H7 (cell line): ENCODE results near the gene DGKG. TPM values are rescaled to one million over a fixed set of nuclear protein-coding genes. Genes with fewer than 3 reads are reported as not detected.

Source experiments
- DNase-seq: peaks from one replicate; pipeline ENCODE4 v3.0.0; 2012
- H3K27me3 ChIP-seq: 2 replicates; pipeline ENCODE4 v1.6.0; 2011; ENCODE audit warnings: mild to moderate bottlenecking, low read length; ENCODE audit not compliant: control insufficient read depth, insufficient read depth
- H3K36me3 ChIP-seq: replicated peaks from 2 replicates; pipeline ENCODE4 v1.5.1; 2011; ENCODE audit warnings: low read length; ENCODE audit not compliant: control insufficient read depth, insufficient read depth
- H3K4me3 ChIP-seq: 2 replicates; pipeline ENCODE4 v1.5.1; 2011; ENCODE audit warnings: low read depth, mild to moderate bottlenecking, control low read depth, low read length, moderate library complexity; ENCODE audit not compliant: insufficient read depth
- total RNA-seq: library from RNA; depleted of rRNA; stranded (reverse); fragments of >200 nt; shearing (Covaris generic); gene quantifications from 2 replicates; pipeline ENCODE4 v1.2.3, GENCODE V29; 2014

DGKG gene
- total RNA-seq, 1 experiment from 2014 or later = 0.52 TPM

DNA sequence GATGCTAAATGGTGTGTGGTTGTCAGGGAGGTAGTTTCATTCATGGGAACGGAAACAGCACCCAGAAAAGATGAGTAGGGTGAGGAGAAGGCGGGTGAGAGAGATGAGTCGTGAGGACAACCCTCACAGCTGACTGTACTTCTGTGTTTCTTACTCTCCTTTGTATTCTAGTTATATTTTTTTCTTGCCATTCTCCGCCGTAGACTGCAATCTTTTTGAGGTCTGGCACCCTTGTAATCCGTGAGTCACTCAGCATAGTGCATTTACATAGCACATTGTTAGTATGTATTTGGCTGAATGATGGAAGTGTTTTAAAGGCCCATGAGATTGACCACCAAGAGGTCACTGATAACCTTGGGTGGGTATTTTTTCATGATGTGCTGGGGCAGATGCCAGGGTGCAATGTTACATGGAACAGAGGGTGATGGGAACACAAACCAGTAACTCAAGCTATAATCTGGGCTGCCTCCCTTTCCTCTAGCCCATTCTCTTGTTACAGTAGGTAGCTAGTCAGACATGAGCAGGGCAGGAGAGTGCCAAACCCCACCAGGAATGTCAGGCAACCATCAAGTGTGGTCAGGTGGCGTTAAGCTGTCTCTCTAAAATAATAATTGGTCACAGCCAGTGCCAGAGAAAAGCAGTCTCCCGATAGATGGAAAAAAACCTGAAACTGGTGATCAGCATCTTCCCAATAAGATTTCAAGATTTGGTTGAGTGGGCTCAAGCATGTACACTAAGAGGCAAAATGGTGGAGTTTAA, 18.8 kb upstream of the DGKG start:
- no peak for DNase-seq
- H3K4me3 ChIP-seq = no peak overlapping the region
- H3K27me3 ChIP-seq = no peaks in the 10 kb centered on the region; the same call in 1 of the 2 replicates
- no peaks in the 10 kb centered on the region for H3K36me3 ChIP-seq

- H3K36me3 ChIP-seq = no peaks in the 10 kb centered on the region
- no peak overlapping the region for H3K4me3 ChIP-seq
- H3K27me3 ChIP-seq = no peaks in the 10 kb centered on the region; the same call in 1 of the 2 replicates
- DNase-seq = no peak
Observed at GRCh38 chr3:186375443-186375842, 13.4 kb upstream of the DGKG start.

- DNase-seq = no peak
- H3K27me3 ChIP-seq = no peaks in the 10 kb centered on the region; the same call in 1 of the 2 replicates
- no peaks in the 10 kb centered on the region for H3K36me3 ChIP-seq
- no peak overlapping the region for H3K4me3 ChIP-seq
Observed at GRCh38 chr3:186374376-186374775, 12.3 kb upstream of the DGKG start.

GRCh38 chr3:186369217-186369616, 7.2 kb upstream of the DGKG start:
- Histone ChIP-seq H3K27me3 (peaks cover 4% of the 10 kb centered on the region), H3K36me3 (no peaks in the 10 kb centered on the region), H3K4me3 (no peak overlapping the region)
- no peak for DNase-seq

- no peaks in the 10 kb centered on the region for H3K36me3 ChIP-seq
- no peak for DNase-seq
- peaks cover 9% of the 10 kb centered on the region for H3K27me3 ChIP-seq
- no peak overlapping the region for H3K4me3 ChIP-seq
Observed at GRCh38 chr3:186368717-186369116, 6.7 kb upstream of the DGKG start.

GRCh38 chr3:186368176-186368575, 6.1 kb upstream of the DGKG start:
- Histone ChIP-seq H3K27me3 (peaks cover 14% of the 10 kb centered on the region), H3K36me3 (no peaks in the 10 kb centered on the region), H3K4me3 (no peak overlapping the region)
- DNase-seq = no peak

- Histone ChIP-seq H3K4me3 (no peak overlapping the region), H3K36me3 (no peaks in the 10 kb centered on the region), H3K27me3 (peaks cover 20% of the 10 kb centered on the region)
- DNase-seq = no peak
Observed at GRCh38 chr3:186367631-186368030, 5.6 kb upstream of the DGKG start.

DNA sequence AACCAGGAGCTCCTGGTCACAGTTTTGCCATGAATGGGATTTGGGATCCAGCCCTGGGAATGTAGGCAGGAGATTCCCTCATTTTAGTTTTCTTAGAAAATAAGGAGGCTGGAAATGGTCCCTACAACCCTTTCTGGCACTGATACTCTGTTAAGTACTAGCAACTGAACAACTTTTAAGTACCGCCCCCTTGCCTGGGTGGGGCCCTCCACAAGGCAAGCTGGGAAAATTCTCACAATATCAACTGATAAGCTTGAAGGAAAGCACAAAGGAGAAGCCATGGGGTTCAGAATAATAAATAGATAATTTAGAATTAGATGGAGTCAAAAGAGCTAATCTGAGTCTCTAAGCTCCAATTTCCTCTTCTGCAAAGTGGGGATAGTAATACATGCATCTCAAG, 4.2 kb upstream of the DGKG start:
- Histone ChIP-seq H3K36me3 (no peaks in the 10 kb centered on the region), H3K27me3 (peaks cover 34% of the 10 kb centered on the region), H3K4me3 (no peak overlapping the region)

DNA sequence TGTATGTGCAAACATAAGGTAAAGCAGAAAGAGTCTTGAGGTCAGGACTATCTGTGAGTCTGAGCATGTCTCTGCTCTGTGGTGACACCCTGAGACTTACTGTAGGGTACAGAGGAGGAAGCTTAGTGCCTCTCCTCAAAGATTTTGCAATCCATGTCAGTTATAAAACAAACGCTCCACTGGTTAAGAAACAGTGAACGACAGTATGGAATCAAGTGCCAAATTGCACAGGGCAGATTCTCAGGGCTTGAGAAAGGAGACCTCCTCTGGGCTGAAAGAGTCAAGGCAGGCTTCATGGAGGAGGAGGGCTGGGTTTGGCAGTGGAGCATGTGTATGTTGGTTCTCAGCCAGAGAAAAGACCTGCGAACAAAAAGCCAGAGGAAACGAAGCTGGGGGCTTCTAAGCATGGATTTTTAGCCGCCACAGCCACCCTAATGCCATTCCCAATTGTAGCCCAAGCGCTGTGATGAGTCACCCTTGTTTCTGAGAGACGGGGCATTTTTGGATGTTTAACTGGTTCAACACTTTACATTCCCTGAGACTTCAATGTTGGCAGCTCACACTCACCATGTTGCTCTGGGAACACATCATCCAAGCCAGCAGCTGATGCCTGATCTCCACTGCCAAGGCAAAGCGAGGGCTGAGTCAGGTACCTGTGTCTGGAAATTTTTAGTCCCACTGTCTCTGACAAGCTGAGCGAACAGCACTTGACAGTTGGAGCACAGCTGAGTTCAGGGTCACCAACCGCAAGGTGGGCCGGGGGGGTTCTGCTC, 3.4 kb upstream of the DGKG start:
- DNase-seq = no peak
- Histone ChIP-seq H3K27me3 (peaks cover 42% of the 10 kb centered on the region), H3K36me3 (no peaks in the 10 kb centered on the region), H3K4me3 (no peak overlapping the region)

More for the DNA sequence above, 4.2 kb upstream of the DGKG start:
- no peak for DNase-seq

DNA sequence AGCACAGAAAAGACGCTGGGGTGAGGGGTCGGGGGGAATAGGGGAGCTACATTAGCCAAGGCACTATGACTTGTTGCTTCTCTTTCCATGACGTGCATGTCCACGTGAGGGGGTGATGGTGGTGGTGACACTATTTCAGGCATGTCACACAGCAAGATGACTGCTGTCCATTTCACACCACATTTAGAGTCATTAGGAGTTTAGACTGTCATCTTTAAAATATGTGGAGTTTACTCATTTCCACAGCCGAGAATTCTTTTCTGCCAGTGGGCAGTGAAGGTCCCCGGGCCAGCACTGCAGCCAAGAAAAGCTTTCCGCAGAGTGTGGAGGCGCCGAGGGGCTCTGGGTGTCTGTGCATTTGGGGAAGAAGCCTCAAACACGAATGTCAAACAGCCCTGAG, 954 bp upstream of the DGKG start:
- Histone ChIP-seq H3K36me3 (no peaks in the 10 kb centered on the region), H3K27me3 (peaks cover 48% of the 10 kb centered on the region), H3K4me3 (no peak overlapping the region)
- no peak for DNase-seq

- Histone ChIP-seq H3K27me3 (peaks cover 48% of the 10 kb centered on the region), H3K36me3 (no peaks in the 10 kb centered on the region), H3K4me3 (peak overlapping the region; percentile 42; the same call in 1 of the 2 replicates)
- DNase-seq = no peak
Observed at GRCh38 chr3:186362537-186362842, 456 bp upstream of the DGKG start.

GRCh38 chr3:186361246-186361761, 730 bp downstream of the DGKG start:
- peak overlapping the region; percentile 42 for H3K4me3 ChIP-seq
- no peaks in the 10 kb centered on the region for H3K36me3 ChIP-seq
- H3K27me3 ChIP-seq = peaks cover 50% of the 10 kb centered on the region
- no peak for DNase-seq

- peak; percentile 84 for DNase-seq
- peaks cover 50% of the 10 kb centered on the region for H3K27me3 ChIP-seq
Observed at GRCh38 chr3:186360779-186361178, 1.3 kb downstream of the DGKG start.

DNA sequence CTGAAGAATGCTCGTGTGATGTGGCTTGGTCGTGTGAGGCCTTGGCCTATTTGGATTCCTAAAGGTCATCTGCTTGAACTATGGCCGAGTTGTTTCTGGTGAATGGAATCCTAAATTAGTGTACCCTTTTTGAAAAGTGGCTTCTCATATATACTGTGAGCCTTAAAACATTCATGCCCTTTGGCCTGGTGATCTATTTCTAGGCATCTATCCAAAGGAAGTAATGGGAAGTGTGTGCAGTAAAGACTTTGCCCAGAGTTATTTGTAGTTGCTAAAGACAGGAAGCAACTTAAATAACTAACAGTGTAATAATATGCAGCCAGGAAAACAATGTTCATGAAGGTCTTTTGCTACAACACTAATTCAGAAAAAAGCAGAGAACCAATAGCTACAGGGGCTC, 3.0 kb downstream of the DGKG start:
- H3K4me3 ChIP-seq = no peak overlapping the region
- peaks cover 45% of the 10 kb centered on the region for H3K27me3 ChIP-seq
- DNase-seq = no peak
- no peaks in the 10 kb centered on the region for H3K36me3 ChIP-seq

More at GRCh38 chr3:186360779-186361178, 1.3 kb downstream of the DGKG start:
- H3K4me3 ChIP-seq = peak overlapping the region; percentile 22; the same call in 1 of the 2 replicates
- no peaks in the 10 kb centered on the region for H3K36me3 ChIP-seq

- Histone ChIP-seq H3K27me3 (peaks cover 15% of the 10 kb centered on the region), H3K4me3 (no peak overlapping the region), H3K36me3 (no peaks in the 10 kb centered on the region)
- no peak for DNase-seq
Observed at GRCh38 chr3:186356152-186356551, 5.9 kb downstream of the DGKG start.
